Smooth muscle cell (in vitro differentiated cells): ENCODE data around the gene DPH1. TPM values are rescaled to one million over a fixed set of nuclear protein-coding genes. Genes with fewer than 3 reads are reported as not detected.

Experiments used
- DNase-seq: peaks from one replicate; lab custom pipeline; 2025; ENCODE audit not compliant: unreplicated experiment; lab: John Stamatoyannopoulos, UW
- H2AFZ ChIP-seq: fragments of 200-600 bp; sonication (generic); 2 replicates; pipeline ENCODE4 v1.6.0; 2016; ENCODE audit warnings: antibody characterized with exemption, low read depth, mild to moderate bottlenecking
- H3F3A ChIP-seq: fragments of 200-600 bp; sonication (generic); 2 replicates; pipeline ENCODE4 v1.6.0; 2017; ENCODE audit warnings: antibody characterized with exemption, low read depth
- H3K27ac ChIP-seq: fragments of 200-600 bp; sonication (generic); 2 replicates; pipeline ENCODE4 v1.5.1; 2016; ENCODE audit warnings: low read depth, mild to moderate bottlenecking
- H3K27me3 ChIP-seq: fragments of 200-600 bp; sonication (generic); 2 replicates; pipeline ENCODE4 v1.6.1; 2016; ENCODE audit warnings: low read depth, mild to moderate bottlenecking
- H3K36me3 ChIP-seq: fragments of 200-600 bp; sonication (generic); 2 replicates; pipeline ENCODE4 v1.5.1; 2016; ENCODE audit warnings: low read depth
- H3K4me1 ChIP-seq: fragments of 200-600 bp; sonication (generic); 2 replicates; pipeline ENCODE4 v1.5.1; 2016; ENCODE audit warnings: low read depth
- H3K4me2 ChIP-seq: fragments of 200-600 bp; sonication (generic); 2 replicates; pipeline ENCODE4 v1.6.0; 2016; ENCODE audit warnings: mild to moderate bottlenecking
- H3K4me3 ChIP-seq: fragments of 200-600 bp; sonication (generic); 2 replicates; pipeline ENCODE4 v1.5.1; 2016; ENCODE audit warnings: mild to moderate bottlenecking
- H3K79me2 ChIP-seq: fragments of 200-600 bp; sonication (generic); 2 replicates; pipeline ENCODE4 v1.6.0; 2016; ENCODE audit warnings: low read depth, mild to moderate bottlenecking
- H3K9ac ChIP-seq: fragments of 200-600 bp; sonication (generic); 2 replicates; pipeline ENCODE4 v1.6.0; 2016; ENCODE audit warnings: low read depth
- H3K9me3 ChIP-seq: fragments of 200-600 bp; sonication (generic); replicated peaks from 2 replicates; pipeline ENCODE4 v1.5.1; 2016; ENCODE audit warnings: low read depth
- H4K20me1 ChIP-seq: fragments of 200-600 bp; sonication (generic); 2 replicates; pipeline ENCODE4 v1.6.0; 2016; ENCODE audit warnings: low read depth
- CTCF ChIP-seq: fragments of 200-600 bp; sonication (generic); IDR thresholded peaks from 2 replicates; pipeline ENCODE4 v1.5.1; 2017; ENCODE audit warnings: borderline replicate concordance, mild to moderate bottlenecking, antibody characterized with exemption; ENCODE audit not compliant: insufficient read depth, poor library complexity, severe bottlenecking
- WGBS: methylation state at CpG from one replicate; pipeline ENCODE4 v1.1.7; 2016; ENCODE audit warnings: low lambda C conversion rate; 5-methylcytosine and 5-hydroxymethylcytosine counted together
- polyA plus RNA-seq: library from polyadenylated mRNA; unstranded; fragments of >200 nt; fragmentation: Nextera tagmentation; extraction: Ambion mirVana; gene quantifications from 2 replicates; pipeline ENCODE4 v1.2.1, GENCODE V29; 2016
- total RNA-seq: library from RNA; depleted of rRNA; stranded (reverse); fragments of >200 nt; gene quantifications from 2 replicates; pipeline ENCODE4 v1.2.3, GENCODE V29; 2014

DPH1 gene
- total and polyA plus RNA-seq, 2 experiments from 2014 or later, result 15.9 to 33.6 TPM

DNA sequence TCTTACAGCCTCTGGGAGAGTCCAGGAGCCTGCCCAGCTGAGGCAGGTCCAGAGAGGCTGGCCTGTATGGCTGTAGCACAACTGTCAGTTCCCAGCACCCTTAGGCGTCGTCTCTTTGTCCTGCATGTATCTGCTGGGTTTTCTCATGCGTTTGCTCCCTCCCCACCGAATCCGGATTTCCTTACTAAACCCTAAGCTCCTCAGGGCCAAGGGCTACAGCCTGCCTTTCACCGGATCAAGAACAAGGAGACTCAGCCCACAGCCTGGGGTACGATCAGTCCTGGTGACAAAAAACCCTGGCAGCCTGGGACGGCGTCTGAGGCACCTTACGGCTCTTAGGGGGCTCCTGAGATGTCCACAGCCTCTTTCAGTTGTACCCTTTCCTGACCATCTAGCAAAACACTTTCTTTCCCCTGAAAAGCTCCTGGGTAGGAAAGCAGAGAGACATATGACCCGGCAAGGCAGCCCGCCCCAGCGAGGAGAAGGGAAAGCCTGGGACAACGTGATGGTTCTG, 37.2 kb downstream of the DPH1 start:
- no peak overlapping the region for H3K4me3 ChIP-seq
- H3K36me3 ChIP-seq, result no peaks in the 10 kb centered on the region
- peaks cover 20% of the 10 kb centered on the region for H3K4me1 ChIP-seq
- peak overlapping the region; percentile 94 for H3K27ac ChIP-seq
- no peaks in the 10 kb centered on the region for H3K79me2 ChIP-seq
- H3K27me3 ChIP-seq, result no peaks in the 10 kb centered on the region
- peaks cover 23% of the 10 kb centered on the region for H3F3A ChIP-seq
- H3K4me2 ChIP-seq, result peak overlapping the region; percentile 48
- H4K20me1 ChIP-seq, result no peaks in the 10 kb centered on the region
- H2AFZ ChIP-seq, result no peak overlapping the region
- no peaks in the 10 kb centered on the region for H3K9me3 ChIP-seq
- H3K9ac ChIP-seq, result peak overlapping the region; percentile 73
- no peak for TF ChIP-seq CTCF
- WGBS, result 81% methylated on average over 13 of the region's 14 CpGs
- no peak for DNase-seq

DNA sequence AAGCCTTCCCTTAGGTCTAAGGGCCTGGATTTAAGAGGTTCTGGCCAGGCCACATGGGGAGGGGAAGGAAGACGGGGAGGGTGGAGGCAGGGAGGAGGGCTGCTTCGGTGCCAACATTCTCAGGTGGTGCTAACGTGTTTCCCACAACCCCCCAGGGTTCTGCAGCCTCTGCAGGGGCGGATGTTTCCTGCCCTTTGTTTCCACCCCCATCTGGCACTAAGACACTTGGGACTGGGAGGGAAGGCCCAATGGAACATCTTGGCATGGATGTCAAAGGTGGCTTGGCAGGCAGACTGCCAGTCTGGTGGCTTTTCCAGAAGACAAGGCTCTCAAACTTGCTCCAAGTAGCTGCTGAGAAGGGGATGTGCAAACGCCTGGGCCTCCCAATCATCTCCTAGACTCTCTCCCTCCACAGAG, 37.7 kb downstream of the DPH1 start:
- no peak for DNase-seq
- Histone ChIP-seq H3K79me2 (no peaks in the 10 kb centered on the region), H3K9me3 (no peaks in the 10 kb centered on the region), H3K27ac (peak overlapping the region; percentile 94), H3K4me3 (no peak overlapping the region), H3K4me2 (peak overlapping the region; percentile 48), H2AFZ (no peak overlapping the region), H3K27me3 (no peaks in the 10 kb centered on the region), H3F3A (peaks cover 20% of the 10 kb centered on the region), H3K9ac (peak overlapping the region; percentile 73), H4K20me1 (no peaks in the 10 kb centered on the region), H3K4me1 (peaks cover 18% of the 10 kb centered on the region), H3K36me3 (no peaks in the 10 kb centered on the region)
- no peak for TF ChIP-seq CTCF
- WGBS, result 66% methylated on average over 5 of the region's 5 CpGs

- WGBS, result 35% methylated on average over 6 of the region's 6 CpGs
- Histone ChIP-seq H3K9me3 (no peaks in the 10 kb centered on the region), H3K27ac (peak overlapping the region; percentile 94), H3K9ac (peak overlapping the region; percentile 73), H3F3A (peaks cover 20% of the 10 kb centered on the region), H2AFZ (no peak overlapping the region), H4K20me1 (no peaks in the 10 kb centered on the region), H3K27me3 (no peaks in the 10 kb centered on the region), H3K79me2 (no peaks in the 10 kb centered on the region), H3K4me2 (peak overlapping the region; percentile 48), H3K4me3 (no peak overlapping the region), H3K4me1 (peaks cover 13% of the 10 kb centered on the region), H3K36me3 (no peaks in the 10 kb centered on the region)
- peak; percentile 34 for TF ChIP-seq CTCF
- peak; percentile 42 for DNase-seq
These were observed 38.1 kb downstream of the DPH1 start for GRCh38 chr17:2068031-2068518.

DNA sequence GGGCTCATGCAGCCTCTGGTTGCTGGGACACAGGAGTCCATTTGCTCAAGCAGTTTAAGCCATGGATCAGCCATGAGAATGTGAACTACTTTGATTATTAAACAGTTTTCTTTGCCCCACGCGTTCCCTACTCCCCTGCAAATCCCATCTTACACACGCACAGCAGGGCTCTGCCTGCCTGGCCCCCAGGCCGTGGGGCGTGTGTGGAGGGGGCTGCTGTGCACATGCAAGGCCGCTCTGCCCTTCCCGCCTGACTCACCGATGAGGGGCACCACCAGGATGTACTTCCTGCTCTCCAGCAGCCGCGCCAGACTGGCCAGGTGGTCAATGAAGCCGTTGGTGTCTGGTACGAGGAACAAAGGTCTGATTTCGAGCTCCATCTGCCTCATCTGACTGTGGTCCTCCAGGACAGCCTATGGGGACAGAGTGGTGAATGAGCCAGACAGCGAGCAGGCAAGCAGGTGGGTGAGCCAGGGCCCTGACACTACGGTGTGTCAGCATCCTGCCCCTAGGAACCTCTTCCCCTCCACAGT, 38.6 kb downstream of the DPH1 start:
- no peak overlapping the region for H3K4me3 ChIP-seq
- H3K9me3 ChIP-seq, result no peaks in the 10 kb centered on the region
- H3K36me3 ChIP-seq, result no peaks in the 10 kb centered on the region
- H4K20me1 ChIP-seq, result no peaks in the 10 kb centered on the region
- no peaks in the 10 kb centered on the region for H3K27me3 ChIP-seq
- H3K4me2 ChIP-seq, result peak overlapping the region; percentile 11
- H3K79me2 ChIP-seq, result no peaks in the 10 kb centered on the region
- 20% methylated on average over 15 of the region's 15 CpGs for WGBS
- H3K4me1 ChIP-seq, result peaks cover 8% of the 10 kb centered on the region
- no peak for TF ChIP-seq CTCF
- DNase-seq, result peak; percentile 42
- H2AFZ ChIP-seq, result no peak overlapping the region
- H3K9ac ChIP-seq, result peak overlapping the region; percentile 50
- H3F3A ChIP-seq, result peaks cover 15% of the 10 kb centered on the region
- peak overlapping the region; percentile 94 for H3K27ac ChIP-seq
